Measurements from ENCODE around the gene SRC. TPM values are rescaled to one million over a fixed set of nuclear protein-coding genes. Genes with fewer than 3 reads are reported as not detected.

Gene SRC
- total and polyA plus RNA-seq, 8 donors: 37.4 to 93.0 (median 71.5) TPM

- TF ChIP-seq CTCF (IDR thresholded peaks at IDR 0.05): no peak
- DNase-seq: peak in 2 of 4 donors; percentile 24 to 41
- Histone ChIP-seq H3K9me3 (no peaks in the 10 kb centered on the region), H3K4me1 (peaks cover 2 to 68% of the 10 kb centered on the region in 2 donors), H3K27me3 (peaks cover 0 to 7% of the 10 kb centered on the region in 2 donors), H3K36me3 (peaks cover 0 to 13% of the 10 kb centered on the region in 2 donors), H3K4me3 (no peak overlapping the region), H3K27ac (no peak overlapping the region)
- intact Hi-C loops (cut with DNase I): loop anchor here in 1 of 2 donors (5.0 to 10.0 kb wide), 2 partner anchors 99 to 144 kb away; partner anchors contain the start of genes BLCAP and NNAT
- no peak for ATAC-seq
These were observed 35.1 kb downstream of the SRC start for GRCh38 chr20:37380864-37381579.

GRCh38 chr20:37381621-37382471, 35.9 kb downstream of the SRC start:
- ATAC-seq: no peak
- Histone ChIP-seq H3K4me3 (no peak overlapping the region), H3K27me3 (peaks cover 0 to 7% of the 10 kb centered on the region in 2 donors), H3K27ac (no peak overlapping the region), H3K36me3 (peaks cover 0 to 21% of the 10 kb centered on the region in 2 donors), H3K4me1 (peaks cover 2 to 68% of the 10 kb centered on the region in 2 donors), H3K9me3 (no peaks in the 10 kb centered on the region)
- TF ChIP-seq CTCF (IDR thresholded peaks at IDR 0.05): no peak
- DNase-seq: peak in 1 of 4 donors; percentile 23
- intact Hi-C loops (cut with DNase I): loop anchor here in 1 of 2 donors (5.0 to 10.0 kb wide), 2 partner anchors 100 to 143 kb away; partner anchors contain the start of genes BLCAP and NNAT

GRCh38 chr20:37382482-37383120, 36.7 kb downstream of the SRC start:
- peak in 1 of 4 donors; percentile 30 for DNase-seq

More at GRCh38 chr20:37382482-37383120, 36.7 kb downstream of the SRC start:
- Histone ChIP-seq H3K4me1 (peaks cover 2 to 61% of the 10 kb centered on the region in 2 donors), H3K27me3 (peaks cover 0 to 7% of the 10 kb centered on the region in 2 donors), H3K36me3 (peaks cover 0 to 28% of the 10 kb centered on the region in 2 donors), H3K4me3 (no peak overlapping the region), H3K9me3 (no peaks in the 10 kb centered on the region), H3K27ac (no peak overlapping the region)
- intact Hi-C loops (cut with DNase I): loop anchor here in 1 of 2 donors (5.0 to 10.0 kb wide), 2 partner anchors 100 to 142 kb away; partner anchors contain the start of genes BLCAP and NNAT
- no peak for ATAC-seq
- TF ChIP-seq CTCF (IDR thresholded peaks at IDR 0.05): no peak
